Coronary artery (tissue), 2 donors: ENCODE measurements around the gene TUBA1C.

Experiments used
- DNase-seq: peaks from one replicate; pipeline ENCODE4 v3.0.0-alpha.2; 2017; ENCODE audit warnings: low spot score
- H3K27ac ChIP-seq, 2 donors: fragments of 200-600 bp; sonication (generic); one replicate each; pipeline ENCODE4 v1.5.1; 2016 to 2019
- H3K4me3 ChIP-seq: fragments of 200-600 bp; sonication (generic); 2 replicates; pipeline ENCODE4 v1.5.1; 2016; ENCODE audit warnings: mild to moderate bottlenecking, moderate library complexity
- TF ChIP-seq, protein P1 (sequence below): fragments of 200-600 bp; sonication (generic); IDR thresholded peaks from one replicate; pipeline ENCODE4 v1.5.1; 2019; ENCODE audit warnings: antibody characterized with exemption

TUBA1C gene

GRCh38 chr12:49264873-49265792 lies at the start of gene TUBA1C:
TUBA1C (plus strand) TSS chr12:49265082; CDS start chr12:49265182, 100 bp downstream.
- TF ChIP-seq, protein P1, sequence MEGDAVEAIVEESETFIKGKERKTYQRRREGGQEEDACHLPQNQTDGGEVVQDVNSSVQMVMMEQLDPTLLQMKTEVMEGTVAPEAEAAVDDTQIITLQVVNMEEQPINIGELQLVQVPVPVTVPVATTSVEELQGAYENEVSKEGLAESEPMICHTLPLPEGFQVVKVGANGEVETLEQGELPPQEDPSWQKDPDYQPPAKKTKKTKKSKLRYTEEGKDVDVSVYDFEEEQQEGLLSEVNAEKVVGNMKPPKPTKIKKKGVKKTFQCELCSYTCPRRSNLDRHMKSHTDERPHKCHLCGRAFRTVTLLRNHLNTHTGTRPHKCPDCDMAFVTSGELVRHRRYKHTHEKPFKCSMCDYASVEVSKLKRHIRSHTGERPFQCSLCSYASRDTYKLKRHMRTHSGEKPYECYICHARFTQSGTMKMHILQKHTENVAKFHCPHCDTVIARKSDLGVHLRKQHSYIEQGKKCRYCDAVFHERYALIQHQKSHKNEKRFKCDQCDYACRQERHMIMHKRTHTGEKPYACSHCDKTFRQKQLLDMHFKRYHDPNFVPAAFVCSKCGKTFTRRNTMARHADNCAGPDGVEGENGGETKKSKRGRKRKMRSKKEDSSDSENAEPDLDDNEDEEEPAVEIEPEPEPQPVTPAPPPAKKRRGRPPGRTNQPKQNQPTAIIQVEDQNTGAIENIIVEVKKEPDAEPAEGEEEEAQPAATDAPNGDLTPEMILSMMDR, result no peak
- Histone ChIP-seq H3K4me3 (peak within 1 kb of the TSS; percentile 86), H3K27ac (peak within 1 kb of the TSS; percentile 98 to 99)
- DNase-seq, result peak; percentile 93

DNA sequence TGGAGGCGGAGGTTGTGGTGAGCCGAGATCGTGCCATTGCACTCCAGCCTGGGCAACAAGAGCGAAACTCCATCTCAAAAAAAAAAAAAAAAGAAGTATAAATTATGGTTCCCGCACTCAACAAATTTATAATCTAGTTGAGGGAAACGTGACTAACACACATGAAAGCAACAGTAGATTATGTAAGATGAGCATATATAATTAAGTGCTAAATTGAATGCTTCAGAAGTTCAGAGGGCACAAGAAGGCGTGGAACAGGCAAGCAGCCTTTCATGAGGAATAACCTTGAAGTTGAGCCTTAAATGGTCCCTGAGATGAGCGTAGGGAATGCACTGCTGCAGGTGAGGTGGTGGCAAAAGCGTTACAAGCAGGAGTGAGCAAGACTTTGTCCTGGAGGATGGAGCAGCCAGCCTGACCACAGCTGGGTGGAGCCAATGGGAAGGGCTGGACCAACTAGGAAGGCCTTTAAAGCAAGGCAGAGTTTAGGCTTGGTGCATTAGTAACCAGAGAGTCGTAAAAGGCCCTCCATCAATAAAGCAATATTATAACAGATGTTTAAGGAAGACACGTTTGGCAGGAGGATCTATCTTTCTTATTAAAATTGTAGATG lies 45.4 kb upstream of the TUBA1C start:
- H3K4me3 ChIP-seq, result no peak overlapping the region
- TF ChIP-seq, protein P1, result no peak
- H3K27ac ChIP-seq, result no peak overlapping the region
- no peak for DNase-seq

GRCh38 chr12:49220972-49221371 lies 43.9 kb upstream of the TUBA1C start:
- TF ChIP-seq, protein P1, result no peak
- Histone ChIP-seq H3K4me3 (no peak overlapping the region), H3K27ac (no peak overlapping the region)
- DNase-seq, result no peak

- H3K27ac ChIP-seq, result peak overlapping the region in 1 of 2 donors; percentile 83
- DNase-seq, result no peak
- H3K4me3 ChIP-seq, result peak overlapping the region; percentile 39
- TF ChIP-seq, protein P1, result no peak
These were observed 41.8 kb upstream of the TUBA1C start for GRCh38 chr12:49223122-49223521.

DNA sequence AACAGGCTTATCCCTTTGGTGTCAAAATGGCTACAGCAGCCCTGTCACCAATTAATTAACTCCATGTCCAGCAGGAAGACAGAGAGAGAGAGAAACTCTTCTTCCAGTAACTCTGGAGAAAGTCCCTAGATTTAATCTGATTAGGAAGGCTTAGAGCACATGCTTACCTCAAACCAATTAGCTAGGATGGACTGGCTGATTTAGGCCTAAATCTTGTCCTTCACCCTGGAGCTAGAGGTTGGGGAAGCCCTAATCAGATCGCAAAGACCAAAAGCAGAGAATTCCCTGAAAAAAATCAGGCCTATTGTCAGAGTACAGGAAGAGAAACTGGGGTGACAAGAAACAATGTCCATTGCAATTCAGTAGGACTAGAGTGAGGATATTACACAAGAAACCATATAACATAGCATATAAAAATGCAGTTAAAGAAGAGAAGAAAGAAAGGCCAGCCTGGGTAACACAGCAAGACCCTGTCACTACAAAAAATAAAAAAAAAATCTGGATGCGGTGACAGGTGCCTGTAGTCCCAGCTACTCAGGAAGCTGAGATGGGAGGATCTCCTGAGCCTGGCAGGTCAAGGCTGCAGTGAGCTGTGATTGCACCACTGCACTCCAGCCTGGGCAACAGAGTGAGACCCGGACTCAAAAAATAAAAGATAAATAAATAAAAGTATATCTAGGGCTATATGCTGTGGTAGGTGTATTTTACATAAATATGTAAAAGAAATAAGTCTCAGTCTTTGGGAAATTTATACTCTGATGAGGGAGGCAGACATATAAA lies 41.1 kb upstream of the TUBA1C start:
- no peak overlapping the region for H3K4me3 ChIP-seq
- DNase-seq, result no peak

DNA sequence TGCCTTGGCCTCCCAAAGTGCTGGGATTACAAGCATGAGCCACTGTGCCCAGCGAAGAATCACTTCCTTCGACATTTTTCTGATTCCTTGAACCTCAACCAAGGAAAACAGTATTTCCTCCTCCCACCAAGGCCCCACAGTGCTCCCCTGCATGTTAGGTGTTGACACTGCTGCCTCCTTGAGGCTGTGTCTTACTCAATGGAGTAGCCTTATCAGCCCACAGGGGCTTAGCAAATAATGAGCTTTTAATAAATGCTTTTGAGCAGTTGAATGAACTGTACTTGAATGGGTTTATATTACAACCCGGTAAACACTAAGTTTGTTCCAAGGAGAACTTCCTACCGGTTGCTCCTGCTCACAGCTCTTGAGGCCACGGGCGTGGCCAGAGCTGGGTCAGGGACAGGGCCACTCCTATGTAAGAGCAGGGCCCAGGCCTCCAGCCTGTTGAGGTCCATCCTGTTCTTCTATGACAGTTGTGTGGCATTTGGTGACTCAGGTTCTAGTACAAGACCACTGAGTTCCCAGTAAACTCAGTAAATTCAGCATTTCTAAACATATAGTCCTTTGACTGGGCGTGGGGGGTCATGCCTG lies 39.2 kb upstream of the TUBA1C start:
- no peak overlapping the region for H3K27ac ChIP-seq

More for the DNA sequence above, 41.1 kb upstream of the TUBA1C start:
- TF ChIP-seq, protein P1, result no peak
- no peak overlapping the region for H3K27ac ChIP-seq

More for the DNA sequence above, 39.2 kb upstream of the TUBA1C start:
- DNase-seq, result no peak
- H3K4me3 ChIP-seq, result no peak overlapping the region
- TF ChIP-seq, protein P1, result no peak
